ENCODE results near the gene PPP6R2. TPM values are rescaled to one million over a fixed set of nuclear protein-coding genes. Genes with fewer than 3 reads are reported as not detected.
A peak's percentile ranks its signal among the peaks of the same experiment; 100 is the strongest.

The PPP6R2 gene
- total RNA-seq, 1 experiment from 2014 or later: 61.3 TPM

DNA sequence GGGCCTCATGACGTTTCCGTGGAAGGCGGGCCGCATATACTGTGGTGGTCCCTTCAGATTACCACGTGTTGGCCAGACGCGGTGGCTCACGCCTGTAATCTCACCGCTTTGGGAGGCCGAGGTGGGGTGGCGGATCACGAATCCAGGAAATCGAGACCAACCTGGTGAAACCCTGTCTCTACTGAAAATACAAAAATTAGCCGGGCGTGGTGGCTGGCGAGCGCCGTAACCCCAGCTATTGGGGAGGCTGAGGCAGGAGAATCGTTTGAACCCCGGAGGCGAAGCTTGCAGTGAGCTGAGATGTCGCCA is 15.5 kb upstream of the PPP6R2 start:
- no peak for DNase-seq (ENCODE audit: low read depth, low spot score)
- Histone ChIP-seq H3K4me3 (replicated peaks in 1 of 2; ENCODE audit: low read depth in 1 of 2, low read length in 2 of 2) (peak overlapping the region; percentile 63 to 80), H3K4me1 (ENCODE audit: control insufficient read depth in 1 of 2, insufficient read depth in 2 of 2, low read length in 2 of 2) (peaks cover 37 to 57% of the 10 kb centered on the region in 2 experiments), H3K4me2 (ENCODE audit: low read length) (peak overlapping the region; percentile 97), H3K9me2 (ENCODE audit: insufficient read depth) (no peaks in the 10 kb centered on the region), H4K20me1 (ENCODE audit: insufficient read depth) (no peaks in the 10 kb centered on the region), H3K27ac (ENCODE audit: low read depth, low read length) (peak overlapping the region; percentile 83), H3K27me3 (ENCODE audit: insufficient read depth, low read length) (no peaks in the 10 kb centered on the region), H2AFZ (ENCODE audit: low read depth, low read length, poor library complexity, severe bottlenecking) (no peak overlapping the region), H3K9ac (ENCODE audit: low read length) (peak overlapping the region; percentile 88), H3K9me3 (ENCODE audit: control insufficient read depth in 1 of 2, insufficient read depth in 1 of 2, low read depth in 1 of 2, low read length in 2 of 2) (no peaks in the 10 kb centered on the region), H3K36me3 (ENCODE audit: control insufficient read depth in 1 of 2, insufficient read depth in 2 of 2, low read length in 2 of 2) (no peaks in the 10 kb centered on the region), H3K79me2 (ENCODE audit: insufficient read depth, low read length) (peaks cover 3% of the 10 kb centered on the region; the same call in 1 of the 2 replicates)
- ChIA-PET CTCF (interaction anchor here (1.1 to 1.3 kb wide), 2 partner anchors 14 to 51 kb away, joined by 3 to 4 read pairs; no protein-coding TSS in a partner anchor), POLR2A (interaction anchor here (1.4 to 1.5 kb wide), 2 partner anchors 22 to 76 kb away, joined by 5 read pairs; partner anchors contain the start of gene HDAC10), RAD21 (ENCODE audit: low non-redundant PET in 1 of 2, low total read pairs in 2 of 2, uncharacterized antibody in 2 of 2, unreplicated experiment in 2 of 2) (interaction anchor here in 1 of 2 experiments (1.0 to 1.3 kb wide), 2 partner anchors 22 to 204 kb away, joined by 3 read pairs; no protein-coding TSS in a partner anchor)
- TF ChIP-seq CEBPB (IDR thresholded peaks at IDR 0.05; ENCODE audit: low read depth) (no peak), EZH2 (IDR thresholded peaks at IDR 0.05) (no peak), ZFX (IDR thresholded peaks at IDR 0.05) (no peak), POLR2A (IDR thresholded peaks at IDR 0.05; ENCODE audit: borderline replicate concordance, extremely low read depth, insufficient read depth, insufficient read length) (no peak), TCF7L2 (IDR thresholded peaks at IDR 0.05; ENCODE audit: borderline replicate concordance, extremely low read depth, insufficient read depth, insufficient read length) (no peak), SIN3A (IDR thresholded peaks at IDR 0.05; ENCODE audit: low read depth) (no peak), RAD21 (IDR thresholded peaks at IDR 0.05; ENCODE audit: low read depth) (no peak), EGR1 (IDR thresholded peaks at IDR 0.05; ENCODE audit: low read depth) (no peak), YY1 (IDR thresholded peaks at IDR 0.05; ENCODE audit: extremely low read depth, insufficient replicate concordance, low read depth, low read length) (no peak), SRF (IDR thresholded peaks at IDR 0.05; ENCODE audit: low read depth) (no peak), JUND (IDR thresholded peaks at IDR 0.05) (no peak), FOSL1 (IDR thresholded peaks at IDR 0.05; ENCODE audit: low read depth) (no peak), CBX3 (IDR thresholded peaks at IDR 0.05; ENCODE audit: low read depth) (no peak), ZNF274 (IDR thresholded peaks at IDR 0.05; ENCODE audit: low read depth, low read length) (no peak), EZH2phosphoT487 (IDR thresholded peaks at IDR 0.05; ENCODE audit: borderline replicate concordance) (no peak)
- TF ChIP-seq, protein P1, sequence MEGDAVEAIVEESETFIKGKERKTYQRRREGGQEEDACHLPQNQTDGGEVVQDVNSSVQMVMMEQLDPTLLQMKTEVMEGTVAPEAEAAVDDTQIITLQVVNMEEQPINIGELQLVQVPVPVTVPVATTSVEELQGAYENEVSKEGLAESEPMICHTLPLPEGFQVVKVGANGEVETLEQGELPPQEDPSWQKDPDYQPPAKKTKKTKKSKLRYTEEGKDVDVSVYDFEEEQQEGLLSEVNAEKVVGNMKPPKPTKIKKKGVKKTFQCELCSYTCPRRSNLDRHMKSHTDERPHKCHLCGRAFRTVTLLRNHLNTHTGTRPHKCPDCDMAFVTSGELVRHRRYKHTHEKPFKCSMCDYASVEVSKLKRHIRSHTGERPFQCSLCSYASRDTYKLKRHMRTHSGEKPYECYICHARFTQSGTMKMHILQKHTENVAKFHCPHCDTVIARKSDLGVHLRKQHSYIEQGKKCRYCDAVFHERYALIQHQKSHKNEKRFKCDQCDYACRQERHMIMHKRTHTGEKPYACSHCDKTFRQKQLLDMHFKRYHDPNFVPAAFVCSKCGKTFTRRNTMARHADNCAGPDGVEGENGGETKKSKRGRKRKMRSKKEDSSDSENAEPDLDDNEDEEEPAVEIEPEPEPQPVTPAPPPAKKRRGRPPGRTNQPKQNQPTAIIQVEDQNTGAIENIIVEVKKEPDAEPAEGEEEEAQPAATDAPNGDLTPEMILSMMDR (IDR thresholded peaks at IDR 0.05 in 2 of 3, conservative IDR thresholded peaks at IDR 0.05 in 1 of 3; ENCODE audit: borderline replicate concordance in 1 of 3, insufficient read depth in 1 of 3, low read depth in 2 of 3, low read length in 2 of 3): no peak
- TF ChIP-seq, protein P2, sequence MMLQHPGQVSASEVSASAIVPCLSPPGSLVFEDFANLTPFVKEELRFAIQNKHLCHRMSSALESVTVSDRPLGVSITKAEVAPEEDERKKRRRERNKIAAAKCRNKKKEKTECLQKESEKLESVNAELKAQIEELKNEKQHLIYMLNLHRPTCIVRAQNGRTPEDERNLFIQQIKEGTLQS (IDR thresholded peaks at IDR 0.05): no peak
- TF ChIP-seq, protein P3, sequence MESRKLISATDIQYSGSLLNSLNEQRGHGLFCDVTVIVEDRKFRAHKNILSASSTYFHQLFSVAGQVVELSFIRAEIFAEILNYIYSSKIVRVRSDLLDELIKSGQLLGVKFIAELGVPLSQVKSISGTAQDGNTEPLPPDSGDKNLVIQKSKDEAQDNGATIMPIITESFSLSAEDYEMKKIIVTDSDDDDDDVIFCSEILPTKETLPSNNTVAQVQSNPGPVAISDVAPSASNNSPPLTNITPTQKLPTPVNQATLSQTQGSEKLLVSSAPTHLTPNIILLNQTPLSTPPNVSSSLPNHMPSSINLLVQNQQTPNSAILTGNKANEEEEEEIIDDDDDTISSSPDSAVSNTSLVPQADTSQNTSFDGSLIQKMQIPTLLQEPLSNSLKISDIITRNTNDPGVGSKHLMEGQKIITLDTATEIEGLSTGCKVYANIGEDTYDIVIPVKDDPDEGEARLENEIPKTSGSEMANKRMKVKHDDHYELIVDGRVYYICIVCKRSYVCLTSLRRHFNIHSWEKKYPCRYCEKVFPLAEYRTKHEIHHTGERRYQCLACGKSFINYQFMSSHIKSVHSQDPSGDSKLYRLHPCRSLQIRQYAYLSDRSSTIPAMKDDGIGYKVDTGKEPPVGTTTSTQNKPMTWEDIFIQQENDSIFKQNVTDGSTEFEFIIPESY (IDR thresholded peaks at IDR 0.05; ENCODE audit: extremely low read depth, insufficient replicate concordance, low read length): no peak
- TF ChIP-seq, protein P4, sequence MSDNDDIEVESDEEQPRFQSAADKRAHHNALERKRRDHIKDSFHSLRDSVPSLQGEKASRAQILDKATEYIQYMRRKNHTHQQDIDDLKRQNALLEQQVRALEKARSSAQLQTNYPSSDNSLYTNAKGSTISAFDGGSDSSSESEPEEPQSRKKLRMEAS (IDR thresholded peaks at IDR 0.05): no peak
- no peak for ATAC-seq
- intact Hi-C loops (cut with micrococcal nuclease): loop anchor here (1.0 kb wide), 1 partner anchor 53 kb away; no protein-coding TSS in a partner anchor
- BruUV-seq (replicated peaks): no TSS peak
